HUES48 (cell line): ENCODE results near the gene RNASEH2A.
"Not testable (repeated sequence)": the region's sequence is repeated elsewhere in the genome, so short reads cannot be mapped to it uniquely, and the experiment has no call there.

Experiments
- H3K27ac ChIP-seq: one replicate; pipeline ENCODE4 v1.7.0; 2013; ENCODE audit warnings: low read depth, low read length, inconsistent platforms
- H3K27me3 ChIP-seq: 2 replicates; pipeline ENCODE4 v1.6.1; 2013; ENCODE audit warnings: mild to moderate bottlenecking, low read length; ENCODE audit not compliant: control insufficient read depth, insufficient read depth
- H3K36me3 ChIP-seq: 2 replicates; pipeline ENCODE4 v1.6.1; 2013; ENCODE audit warnings: low read length; ENCODE audit not compliant: control insufficient read depth, insufficient read depth
- H3K4me1 ChIP-seq: 2 replicates; pipeline ENCODE4 v1.6.1; 2013; ENCODE audit warnings: mild to moderate bottlenecking, low read length; ENCODE audit not compliant: control insufficient read depth, insufficient read depth
- H3K4me3 ChIP-seq: 2 replicates; pipeline ENCODE4 v1.5.1; 2013; ENCODE audit warnings: mild to moderate bottlenecking, low read depth, low read length
- H3K9ac ChIP-seq: 2 replicates; pipeline ENCODE4 v1.6.1; 2013; ENCODE audit warnings: mild to moderate bottlenecking, low read depth, low read length, moderate library complexity
- H3K9me3 ChIP-seq: 2 replicates; pipeline ENCODE4 v1.6.1; 2013; ENCODE audit warnings: low read length; ENCODE audit not compliant: control insufficient read depth, insufficient read depth

The RNASEH2A gene

DNA sequence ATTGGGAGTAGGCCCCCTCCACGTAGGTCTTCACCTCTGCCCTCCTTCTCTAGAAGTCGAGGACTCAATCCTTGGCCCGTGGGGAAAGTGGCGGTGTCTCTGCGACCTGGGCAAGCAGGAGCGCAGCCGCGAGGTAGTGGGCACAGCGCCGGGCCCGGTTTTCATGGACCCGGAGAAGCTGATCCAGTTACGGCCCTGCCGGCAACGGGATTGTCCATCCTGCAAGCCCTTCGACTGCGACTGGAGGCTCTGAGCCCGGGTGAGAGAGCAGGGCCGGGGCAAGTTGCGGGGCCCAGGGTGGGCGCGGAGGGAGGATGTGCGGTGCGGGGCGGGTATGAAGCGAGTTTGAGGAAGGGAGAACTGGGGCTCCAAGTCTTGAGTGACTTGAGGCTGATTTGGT lies 2.3 kb upstream of the RNASEH2A start:
- H3K9ac ChIP-seq, result no peak overlapping the region
- no peak overlapping the region for H3K4me3 ChIP-seq
- H3K4me1 ChIP-seq, result peaks cover 11% of the 10 kb centered on the region
- peaks cover 24% of the 10 kb centered on the region for H3K36me3 ChIP-seq
- H3K9me3 ChIP-seq, result no peaks in the 10 kb centered on the region
- H3K27me3 ChIP-seq, result no peaks in the 10 kb centered on the region
- no peak overlapping the region for H3K27ac ChIP-seq

- Histone ChIP-seq H3K4me1 (no peaks in the 10 kb centered on the region), H3K4me3 (no peak overlapping the region), H3K9me3 (no peaks in the 10 kb centered on the region), H3K27ac (no peak overlapping the region), H3K9ac (no peak overlapping the region), H3K36me3 (peaks cover 54% of the 10 kb centered on the region), H3K27me3 (no peaks in the 10 kb centered on the region)
These were observed 8.7 kb downstream of the RNASEH2A start for GRCh38 chr19:12815088-12815487.

GRCh38 chr19:12817188-12817587 lies 10.8 kb downstream of the RNASEH2A start:
- H3K9me3 ChIP-seq, H3K9ac ChIP-seq, H3K27me3 ChIP-seq, H3K27ac ChIP-seq, H3K4me1 ChIP-seq, H3K4me3 ChIP-seq: not testable (repeated sequence)
- H3K36me3 ChIP-seq, result peaks cover 37% of the 10 kb centered on the region

DNA sequence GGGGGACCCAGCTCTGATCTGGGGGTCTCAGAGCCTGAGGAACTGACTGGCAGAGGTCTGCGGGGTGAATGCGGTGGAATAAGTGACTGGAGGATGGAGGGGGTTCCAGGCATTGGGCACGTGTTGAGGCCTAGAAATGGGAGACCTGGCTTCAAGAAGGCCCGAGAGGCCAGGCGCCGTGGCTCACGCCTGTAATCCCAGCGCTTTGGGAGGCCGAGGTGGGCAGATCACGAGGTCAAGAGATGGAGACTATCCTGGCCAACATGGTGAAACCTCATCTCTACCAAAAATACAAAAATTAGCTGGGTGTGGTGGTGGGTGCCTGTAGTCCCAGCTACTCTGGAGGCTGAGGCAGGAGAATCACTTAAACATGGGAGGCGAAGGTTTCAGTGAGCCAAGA lies 11.4 kb downstream of the RNASEH2A start:
- H3K27me3 ChIP-seq, H3K4me1 ChIP-seq: not testable (repeated sequence)
- H3K36me3 ChIP-seq, result peaks cover 33% of the 10 kb centered on the region

GRCh38 chr19:12821761-12822160 lies 15.4 kb downstream of the RNASEH2A start:
- H3K27ac ChIP-seq, result no peak overlapping the region
- no peak overlapping the region for H3K4me3 ChIP-seq
- H3K9me3 ChIP-seq, result no peaks in the 10 kb centered on the region
- peaks cover 6% of the 10 kb centered on the region for H3K36me3 ChIP-seq
- H3K9ac ChIP-seq, result no peak overlapping the region
- H3K4me1 ChIP-seq, result no peaks in the 10 kb centered on the region
- H3K27me3 ChIP-seq, result no peaks in the 10 kb centered on the region

More for the DNA sequence above, 11.4 kb downstream of the RNASEH2A start:
- H3K4me3 ChIP-seq, H3K9me3 ChIP-seq, H3K27ac ChIP-seq, H3K9ac ChIP-seq: not testable (repeated sequence)

GRCh38 chr19:12825254-12826131 lies 19.1 kb downstream of the RNASEH2A start:
- Histone ChIP-seq H3K9ac (no peak overlapping the region), H3K27me3 (no peaks in the 10 kb centered on the region), H3K27ac (no peak overlapping the region), H3K36me3 (no peaks in the 10 kb centered on the region), H3K4me3 (peak overlapping the region; percentile 54), H3K4me1 (no peaks in the 10 kb centered on the region), H3K9me3 (no peaks in the 10 kb centered on the region)

GRCh38 chr19:12828494-12828893 lies 22.1 kb downstream of the RNASEH2A start:
- no peaks in the 10 kb centered on the region for H3K36me3 ChIP-seq
- H3K9me3 ChIP-seq, result no peaks in the 10 kb centered on the region
- H3K27me3 ChIP-seq, result peaks cover 7% of the 10 kb centered on the region; the same call in 1 of the 2 replicates
- no peak overlapping the region for H3K27ac ChIP-seq
- H3K4me1 ChIP-seq, result peaks cover 5% of the 10 kb centered on the region; the same call in 1 of the 2 replicates
- no peak overlapping the region for H3K9ac ChIP-seq
- H3K4me3 ChIP-seq, result peak overlapping the region; percentile 49; the same call in 1 of the 2 replicates

- peaks cover 8% of the 10 kb centered on the region for H3K4me1 ChIP-seq
- peaks cover 21% of the 10 kb centered on the region for H3K27me3 ChIP-seq
- H3K4me3 ChIP-seq, result peak overlapping the region; percentile 30; the same call in 1 of the 2 replicates
- no peak overlapping the region for H3K9ac ChIP-seq
- H3K9me3 ChIP-seq, result no peaks in the 10 kb centered on the region
- no peak overlapping the region for H3K27ac ChIP-seq
- no peaks in the 10 kb centered on the region for H3K36me3 ChIP-seq
These were observed 27.0 kb downstream of the RNASEH2A start for GRCh38 chr19:12833418-12833737.

- H3K9ac ChIP-seq, result no peak overlapping the region
- no peaks in the 10 kb centered on the region for H3K36me3 ChIP-seq
- peaks cover 10% of the 10 kb centered on the region for H3K4me1 ChIP-seq
- H3K27me3 ChIP-seq, result peaks cover 22% of the 10 kb centered on the region
- H3K9me3 ChIP-seq, result no peaks in the 10 kb centered on the region
- H3K4me3 ChIP-seq, result peak overlapping the region; percentile 71
- no peak overlapping the region for H3K27ac ChIP-seq
These were observed 27.6 kb downstream of the RNASEH2A start for GRCh38 chr19:12833738-12834565.

GRCh38 chr19:12834566-12834943 lies 28.2 kb downstream of the RNASEH2A start, which contains the start of gene RTBDN:
TSS of gene RTBDN (minus strand) at chr19:12834579. CDS start at chr19:12829979, 4,600 bp downstream.
- Histone ChIP-seq H3K9ac (no peak within 1 kb of the TSS), H3K4me1 (peaks cover 12% of the 10 kb centered on the region), H3K36me3 (no peaks in the 10 kb centered on the region), H3K9me3 (no peaks in the 10 kb centered on the region), H3K27ac (no peak within 1 kb of the TSS), H3K27me3 (peaks cover 27% of the 10 kb centered on the region), H3K4me3 (peak within 1 kb of the TSS; percentile 71)
